Neural progenitor cell (in vitro differentiated cells): ENCODE data around the gene ASB13. TPM values are rescaled to one million over a fixed set of nuclear protein-coding genes. Genes with fewer than 3 reads are reported as not detected.
A peak's percentile ranks its signal among the peaks of the same experiment; 100 is the strongest.

Source experiments
- DNase-seq: peaks from one replicate; pipeline ENCODE4 v3.0.0-alpha.2; 2016; ENCODE audit warnings: low spot score
- H2AFZ ChIP-seq: fragments of 200-600 bp; sonication (generic); replicated peaks from 2 replicates; pipeline ENCODE4 v1.6.1; 2016; ENCODE audit warnings: antibody characterized with exemption
- H3F3A ChIP-seq: fragments of 200-600 bp; sonication (generic); 2 replicates; pipeline ENCODE4 v1.6.1; 2016; ENCODE audit warnings: antibody characterized with exemption, low read depth
- H3K27ac ChIP-seq: fragments of 200-600 bp; sonication (generic); 2 replicates; pipeline ENCODE4 v1.5.1; 2016; ENCODE audit warnings: mild to moderate bottlenecking
- H3K27me3 ChIP-seq: fragments of 200-600 bp; sonication (generic); 2 replicates; pipeline ENCODE4 v1.6.1; 2016; ENCODE audit warnings: mild to moderate bottlenecking, moderate library complexity
- H3K36me3 ChIP-seq: fragments of 200-600 bp; sonication (generic); 2 replicates; pipeline ENCODE4 v1.5.1; 2016
- H3K4me1 ChIP-seq: fragments of 200-600 bp; sonication (generic); 2 replicates; pipeline ENCODE4 v1.6.1; 2016; ENCODE audit warnings: mixed run types
- H3K4me2 ChIP-seq: fragments of 200-600 bp; sonication (generic); 2 replicates; pipeline ENCODE4 v1.6.1; 2016
- H3K4me3 ChIP-seq: fragments of 200-600 bp; sonication (generic); 2 replicates; pipeline ENCODE4 v1.5.1; 2016
- H3K79me2 ChIP-seq: fragments of 200-600 bp; sonication (generic); 2 replicates; pipeline ENCODE4 v1.6.1; 2016; ENCODE audit warnings: low read depth
- H3K9ac ChIP-seq: fragments of 200-600 bp; sonication (generic); 2 replicates; pipeline ENCODE4 v1.6.1; 2016
- H3K9me3 ChIP-seq: fragments of 200-600 bp; sonication (generic); 2 replicates; pipeline ENCODE4 v1.5.1; 2016; ENCODE audit warnings: low read depth
- H4K20me1 ChIP-seq: fragments of 200-600 bp; sonication (generic); 2 replicates; pipeline ENCODE4 v1.6.1; 2016; ENCODE audit warnings: low read depth
- H3K27ac Mint-ChIP-seq: 3 replicates; pipeline ENCODE4 v1.8.0; 2021; ENCODE audit warnings: mixed read lengths
- H3K27me3 Mint-ChIP-seq: 2 replicates; pipeline ENCODE4 v1.8.0; 2022; ENCODE audit warnings: low read depth, mild to moderate bottlenecking, inconsistent platforms, moderate library complexity, mixed read lengths; ENCODE audit not compliant: insufficient read depth
- H3K36me3 Mint-ChIP-seq: 3 replicates; pipeline ENCODE4 v1.8.0; 2021; ENCODE audit warnings: mixed read lengths
- H3K4me1 Mint-ChIP-seq: 3 replicates; pipeline ENCODE4 v1.8.0; 2021; ENCODE audit warnings: mixed read lengths
- H3K4me3 Mint-ChIP-seq: 3 replicates; pipeline ENCODE4 v1.8.0; 2021; ENCODE audit warnings: mild to moderate bottlenecking, moderate library complexity, mixed read lengths
- H3K9me3 Mint-ChIP-seq: 3 replicates; pipeline ENCODE4 v1.8.0; 2020; ENCODE audit warnings: mixed read lengths
- CTCF ChIP-seq: fragments of 200-600 bp; sonication (generic); IDR thresholded peaks from 2 replicates; pipeline ENCODE4 v1.5.1; 2017; ENCODE audit warnings: antibody characterized with exemption, mild to moderate bottlenecking
- EZH2 ChIP-seq: fragments of 200-600 bp; sonication (generic); IDR thresholded peaks from 2 replicates; pipeline ENCODE4 v1.6.1; 2017; ENCODE audit warnings: antibody characterized with exemption, mild to moderate bottlenecking, moderate library complexity
- EZH2phosphoT487 ChIP-seq: fragments of 200-600 bp; sonication (generic); IDR thresholded peaks from 2 replicates; pipeline ENCODE4 v1.6.1; 2017; ENCODE audit warnings: antibody characterized with exemption
- total RNA-seq: library from RNA; depleted of rRNA; stranded (reverse); fragments of >200 nt; gene quantifications from 2 replicates; pipeline ENCODE4 v1.2.3, GENCODE V29; 2015; ENCODE audit warnings: low replicate concordance

The ASB13 gene
- total RNA-seq, 1 donor from 2014 or later = 15.0 TPM

- H3K9me3 Mint-ChIP-seq = no peaks in the 10 kb centered on the region
- Histone ChIP-seq H3K4me3 (no peak overlapping the region), H3K27me3 (no peaks in the 10 kb centered on the region), H3K9ac (no peak overlapping the region), H3K4me1 (peaks cover 21% of the 10 kb centered on the region), H3F3A (peaks cover 16% of the 10 kb centered on the region), H2AFZ (no peak overlapping the region), H3K36me3 (no peaks in the 10 kb centered on the region), H4K20me1 (peaks cover 21% of the 10 kb centered on the region), H3K27ac (no peak overlapping the region), H3K4me2 (no peak overlapping the region), H3K79me2 (peaks cover 99% of the 10 kb centered on the region), H3K9me3 (no peaks in the 10 kb centered on the region)
- H3K4me3 Mint-ChIP-seq = no peak overlapping the region
- no peaks in the 10 kb centered on the region for H3K27me3 Mint-ChIP-seq
- DNase-seq = no peak
- H3K36me3 Mint-ChIP-seq = no peaks in the 10 kb centered on the region
- peaks cover 11% of the 10 kb centered on the region for H3K4me1 Mint-ChIP-seq
- TF ChIP-seq EZH2 (no peak), CTCF (no peak), EZH2phosphoT487 (no peak)
- no peak overlapping the region for H3K27ac Mint-ChIP-seq
These were observed 30.9 kb upstream of the ASB13 start for GRCh38 chr10:5697342-5697741.

GRCh38 chr10:5694573-5694972, 28.2 kb upstream of the ASB13 start:
- Histone ChIP-seq H3K9ac (no peak overlapping the region), H3K4me1 (peaks cover 17% of the 10 kb centered on the region), H2AFZ (no peak overlapping the region), H3K27me3 (no peaks in the 10 kb centered on the region), H3K79me2 (peaks cover 99% of the 10 kb centered on the region), H4K20me1 (peaks cover 24% of the 10 kb centered on the region), H3F3A (peaks cover 13% of the 10 kb centered on the region), H3K4me2 (no peak overlapping the region), H3K36me3 (no peaks in the 10 kb centered on the region), H3K9me3 (no peaks in the 10 kb centered on the region), H3K27ac (no peak overlapping the region), H3K4me3 (no peak overlapping the region)
- no peak for TF ChIP-seq EZH2phosphoT487
- TF ChIP-seq EZH2 = no peak
- no peak for TF ChIP-seq CTCF
- Mint-ChIP-seq H3K27me3 (no peaks in the 10 kb centered on the region), H3K9me3 (no peaks in the 10 kb centered on the region), H3K4me1 (peaks cover 19% of the 10 kb centered on the region), H3K4me3 (no peak overlapping the region), H3K27ac (no peak overlapping the region), H3K36me3 (no peaks in the 10 kb centered on the region)
- no peak for DNase-seq

GRCh38 chr10:5692461-5693358, 26.3 kb upstream of the ASB13 start:
- peaks cover 17% of the 10 kb centered on the region for H3K4me1 ChIP-seq
- Mint-ChIP-seq H3K36me3 (peaks cover 2% of the 10 kb centered on the region), H3K27ac (peak overlapping the region; percentile 96), H3K4me3 (peak overlapping the region; percentile 87), H3K4me1 (peaks cover 21% of the 10 kb centered on the region), H3K9me3 (no peaks in the 10 kb centered on the region), H3K27me3 (no peaks in the 10 kb centered on the region)
- H3K4me3 ChIP-seq = peak overlapping the region; percentile 83
- TF ChIP-seq CTCF (no peak), EZH2 (no peak), EZH2phosphoT487 (no peak)
- H3K9me3 ChIP-seq = no peaks in the 10 kb centered on the region
- peak; percentile 80 for DNase-seq
- H4K20me1 ChIP-seq = peaks cover 24% of the 10 kb centered on the region
- peaks cover 99% of the 10 kb centered on the region for H3K79me2 ChIP-seq
- peak overlapping the region; percentile 86 for H3K4me2 ChIP-seq
- H3K9ac ChIP-seq = peak overlapping the region; percentile 56
- H2AFZ ChIP-seq = peak overlapping the region; percentile 90
- no peaks in the 10 kb centered on the region for H3K27me3 ChIP-seq
- no peak overlapping the region for H3K27ac ChIP-seq
- peaks cover 13% of the 10 kb centered on the region for H3F3A ChIP-seq
- no peaks in the 10 kb centered on the region for H3K36me3 ChIP-seq
